ENCODE results near the gene CRHR1.

DNA sequence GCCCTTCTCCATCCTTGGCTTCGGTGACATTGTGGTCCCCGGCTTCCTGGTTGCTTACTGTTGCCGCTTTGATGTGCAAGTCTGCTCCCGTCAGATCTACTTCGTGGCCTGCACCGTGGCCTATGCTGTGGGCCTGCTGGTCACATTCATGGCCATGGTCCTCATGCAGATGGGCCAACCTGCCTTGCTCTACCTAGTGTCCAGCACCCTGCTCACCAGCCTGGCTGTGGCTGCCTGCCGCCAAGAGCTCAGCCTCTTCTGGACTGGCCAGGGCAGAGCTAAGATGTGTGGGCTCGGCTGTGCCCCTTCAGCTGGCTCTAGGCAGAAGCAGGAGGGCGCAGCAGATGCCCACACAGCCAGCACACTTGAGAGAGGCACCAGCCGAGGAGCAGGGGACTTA is 62.1 kb downstream of the CRHR1 start:
- TF ChIP-seq, protein P1, sequence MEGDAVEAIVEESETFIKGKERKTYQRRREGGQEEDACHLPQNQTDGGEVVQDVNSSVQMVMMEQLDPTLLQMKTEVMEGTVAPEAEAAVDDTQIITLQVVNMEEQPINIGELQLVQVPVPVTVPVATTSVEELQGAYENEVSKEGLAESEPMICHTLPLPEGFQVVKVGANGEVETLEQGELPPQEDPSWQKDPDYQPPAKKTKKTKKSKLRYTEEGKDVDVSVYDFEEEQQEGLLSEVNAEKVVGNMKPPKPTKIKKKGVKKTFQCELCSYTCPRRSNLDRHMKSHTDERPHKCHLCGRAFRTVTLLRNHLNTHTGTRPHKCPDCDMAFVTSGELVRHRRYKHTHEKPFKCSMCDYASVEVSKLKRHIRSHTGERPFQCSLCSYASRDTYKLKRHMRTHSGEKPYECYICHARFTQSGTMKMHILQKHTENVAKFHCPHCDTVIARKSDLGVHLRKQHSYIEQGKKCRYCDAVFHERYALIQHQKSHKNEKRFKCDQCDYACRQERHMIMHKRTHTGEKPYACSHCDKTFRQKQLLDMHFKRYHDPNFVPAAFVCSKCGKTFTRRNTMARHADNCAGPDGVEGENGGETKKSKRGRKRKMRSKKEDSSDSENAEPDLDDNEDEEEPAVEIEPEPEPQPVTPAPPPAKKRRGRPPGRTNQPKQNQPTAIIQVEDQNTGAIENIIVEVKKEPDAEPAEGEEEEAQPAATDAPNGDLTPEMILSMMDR (IDR thresholded peaks at IDR 0.05; ENCODE audit: borderline replicate concordance, extremely low read depth, low read length, poor library complexity, severe bottlenecking), result no peak
- no peak for TF ChIP-seq EZH2 (IDR thresholded peaks at IDR 0.05; ENCODE audit: borderline replicate concordance, low read depth, low read length, severe bottlenecking)
